Right lobe of liver (tissue), 4 donors: Measurements from ENCODE around the gene SC5D.

Experiments
- POLR2A ChIP-seq: fragments of 450-650 bp; IDR thresholded peaks from one replicate; pipeline ENCODE4 v1.6.1; 2017; ENCODE audit warnings: antibody characterized with exemption, mild to moderate bottlenecking
- TF ChIP-seq, protein P1 (sequence below), 4 donors: fragments of 200-600 bp in 3 of 4; fragments of 450-650 bp in 1 of 4; IDR thresholded peaks; one replicate each; pipeline versions ENCODE4 v1.5.1 to v1.8.0; 2016 to 2022; ENCODE audit warnings: antibody characterized with exemption in 4 of 4, mild to moderate bottlenecking in 2 of 4
- donor health status: DM: no; HTN: no; CAD: no.
- donor health status: DM: no; HTN: no; CAD: no.
- donor health status: DM: no; HTN: yes; CAD: no.

GRCh38 chr11:121253951-121254350 lies 38.6 kb upstream of the SC5D start:
- no peak for TF ChIP-seq POLR2A
- TF ChIP-seq, protein P1, sequence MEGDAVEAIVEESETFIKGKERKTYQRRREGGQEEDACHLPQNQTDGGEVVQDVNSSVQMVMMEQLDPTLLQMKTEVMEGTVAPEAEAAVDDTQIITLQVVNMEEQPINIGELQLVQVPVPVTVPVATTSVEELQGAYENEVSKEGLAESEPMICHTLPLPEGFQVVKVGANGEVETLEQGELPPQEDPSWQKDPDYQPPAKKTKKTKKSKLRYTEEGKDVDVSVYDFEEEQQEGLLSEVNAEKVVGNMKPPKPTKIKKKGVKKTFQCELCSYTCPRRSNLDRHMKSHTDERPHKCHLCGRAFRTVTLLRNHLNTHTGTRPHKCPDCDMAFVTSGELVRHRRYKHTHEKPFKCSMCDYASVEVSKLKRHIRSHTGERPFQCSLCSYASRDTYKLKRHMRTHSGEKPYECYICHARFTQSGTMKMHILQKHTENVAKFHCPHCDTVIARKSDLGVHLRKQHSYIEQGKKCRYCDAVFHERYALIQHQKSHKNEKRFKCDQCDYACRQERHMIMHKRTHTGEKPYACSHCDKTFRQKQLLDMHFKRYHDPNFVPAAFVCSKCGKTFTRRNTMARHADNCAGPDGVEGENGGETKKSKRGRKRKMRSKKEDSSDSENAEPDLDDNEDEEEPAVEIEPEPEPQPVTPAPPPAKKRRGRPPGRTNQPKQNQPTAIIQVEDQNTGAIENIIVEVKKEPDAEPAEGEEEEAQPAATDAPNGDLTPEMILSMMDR (IDR thresholded peaks at IDR 0.05), result no peak
